Esophagus squamous epithelium (tissue), 4 donors: ENCODE data around the gene MBNL1.

Experiments used
- CTCF ChIP-seq, 6 experiments: fragments of 450-650 bp in 4 of 6; fragments of 200-600 bp in 2 of 6; sonication (generic) in 2 of 6; IDR thresholded peaks; one replicate each; pipeline ENCODE4 v1.5.1; 2016 to 2019; ENCODE audit warnings: antibody characterized with exemption in 6 of 6, mild to moderate bottlenecking in 4 of 6, moderate library complexity in 4 of 6
- POLR2A ChIP-seq, 4 donors: fragments of 450-650 bp; IDR thresholded peaks; one replicate each; pipeline ENCODE4 v1.6.1; 2017; ENCODE audit warnings: antibody characterized with exemption in 4 of 4, mild to moderate bottlenecking in 4 of 4, moderate library complexity in 3 of 4

- TF ChIP-seq CTCF (IDR thresholded peaks at IDR 0.05) = no peak
- no peak for TF ChIP-seq POLR2A (IDR thresholded peaks at IDR 0.05)
These were observed 130.6 kb downstream of the MBNL1 start for GRCh38 chr3:152399374-152399773.
